GM21390 (cell line): ENCODE measurements around the gene CDC42SE2.
"Not testable (repeated sequence)": the region's sequence is repeated elsewhere in the genome, so short reads cannot be mapped to it uniquely, and the experiment has no call there.

Source experiments
- ATAC-seq: cut with Tn5 transposase; IDR thresholded peaks from one replicate; pipeline ENCODE4 v1.9.1; 2021; ENCODE audit not compliant: unreplicated experiment

The CDC42SE2 gene

GRCh38 chr5:131250751-131251475, 12.9 kb upstream of the CDC42SE2 start:
- ATAC-seq, result no peak

- ATAC-seq, result peak; percentile 84
Measured at GRCh38 chr5:131252824-131253171, 11.1 kb upstream of the CDC42SE2 start.

GRCh38 chr5:131254025-131254424, 9.8 kb upstream of the CDC42SE2 start:
- not testable (repeated sequence) for ATAC-seq

GRCh38 chr5:131254741-131255140, 9.1 kb upstream of the CDC42SE2 start:
- no peak for ATAC-seq

- no peak for ATAC-seq
Measured at GRCh38 chr5:131256507-131256823, 7.4 kb upstream of the CDC42SE2 start.

GRCh38 chr5:131258733-131259132, 5.1 kb upstream of the CDC42SE2 start:
- no peak for ATAC-seq

GRCh38 chr5:131259326-131259725, 4.5 kb upstream of the CDC42SE2 start:
- ATAC-seq, result no peak

- no peak for ATAC-seq
Measured at GRCh38 chr5:131260895-131261294, 3.0 kb upstream of the CDC42SE2 start.

GRCh38 chr5:131261483-131261882, 2.4 kb upstream of the CDC42SE2 start:
- no peak for ATAC-seq

GRCh38 chr5:131262953-131263541, 806 bp upstream of the CDC42SE2 start:
- peak; percentile 10 for ATAC-seq

- ATAC-seq, result peak; percentile 1
Measured at GRCh38 chr5:131264451-131265099, 722 bp downstream of the CDC42SE2 start.

GRCh38 chr5:131265311-131265803, 1.5 kb downstream of the CDC42SE2 start:
- peak; percentile 23 for ATAC-seq

GRCh38 chr5:131266370-131267060, 2.7 kb downstream of the CDC42SE2 start:
- ATAC-seq, result no peak

- no peak for ATAC-seq
Measured at GRCh38 chr5:131268758-131269370, 5.0 kb downstream of the CDC42SE2 start.

GRCh38 chr5:131270809-131271208, 7.0 kb downstream of the CDC42SE2 start:
- no peak for ATAC-seq

- ATAC-seq, result not testable (repeated sequence)
Measured at GRCh38 chr5:131271888-131272287, 8.0 kb downstream of the CDC42SE2 start.

- no peak for ATAC-seq
Measured at GRCh38 chr5:131272307-131272706, 8.5 kb downstream of the CDC42SE2 start.

GRCh38 chr5:131272724-131273123, 8.9 kb downstream of the CDC42SE2 start:
- ATAC-seq, result peak; percentile 27

GRCh38 chr5:131274326-131275063, 10.6 kb downstream of the CDC42SE2 start:
- ATAC-seq, result no peak

GRCh38 chr5:131276072-131276471, 12.2 kb downstream of the CDC42SE2 start:
- no peak for ATAC-seq

- ATAC-seq, result no peak
Measured at GRCh38 chr5:131277447-131277846, 13.6 kb downstream of the CDC42SE2 start.
